Measurements from ENCODE around the gene FBN1.

DNA sequence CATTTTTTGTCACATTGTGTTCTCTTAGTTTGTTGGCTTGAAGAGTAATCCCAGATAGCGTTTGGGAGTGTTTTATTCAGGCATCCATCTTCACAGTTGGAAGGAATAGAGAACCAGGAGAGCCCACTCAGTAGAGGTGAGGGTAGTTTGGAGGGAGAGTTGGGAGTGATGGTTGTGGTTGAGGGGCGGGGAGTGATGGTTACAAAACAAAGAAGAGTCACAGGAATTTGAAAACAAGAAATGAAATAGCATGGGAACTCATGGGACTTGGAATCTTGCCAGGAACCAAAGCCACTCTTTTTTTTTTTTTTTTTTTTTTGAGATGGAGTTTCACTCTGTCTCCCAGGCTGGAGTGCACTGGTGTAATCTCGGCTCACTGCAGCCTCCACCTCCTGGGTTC, 278.0 kb downstream of the FBN1 start:
- TF ChIP-seq POLR2A (IDR thresholded peaks at IDR 0.05) = no peak
- TF ChIP-seq, protein P1, sequence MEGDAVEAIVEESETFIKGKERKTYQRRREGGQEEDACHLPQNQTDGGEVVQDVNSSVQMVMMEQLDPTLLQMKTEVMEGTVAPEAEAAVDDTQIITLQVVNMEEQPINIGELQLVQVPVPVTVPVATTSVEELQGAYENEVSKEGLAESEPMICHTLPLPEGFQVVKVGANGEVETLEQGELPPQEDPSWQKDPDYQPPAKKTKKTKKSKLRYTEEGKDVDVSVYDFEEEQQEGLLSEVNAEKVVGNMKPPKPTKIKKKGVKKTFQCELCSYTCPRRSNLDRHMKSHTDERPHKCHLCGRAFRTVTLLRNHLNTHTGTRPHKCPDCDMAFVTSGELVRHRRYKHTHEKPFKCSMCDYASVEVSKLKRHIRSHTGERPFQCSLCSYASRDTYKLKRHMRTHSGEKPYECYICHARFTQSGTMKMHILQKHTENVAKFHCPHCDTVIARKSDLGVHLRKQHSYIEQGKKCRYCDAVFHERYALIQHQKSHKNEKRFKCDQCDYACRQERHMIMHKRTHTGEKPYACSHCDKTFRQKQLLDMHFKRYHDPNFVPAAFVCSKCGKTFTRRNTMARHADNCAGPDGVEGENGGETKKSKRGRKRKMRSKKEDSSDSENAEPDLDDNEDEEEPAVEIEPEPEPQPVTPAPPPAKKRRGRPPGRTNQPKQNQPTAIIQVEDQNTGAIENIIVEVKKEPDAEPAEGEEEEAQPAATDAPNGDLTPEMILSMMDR (IDR thresholded peaks at IDR 0.05) = no peak

All from thyroid gland (tissue), 4 donors.